ENCODE measurements around the gene ELOVL1. TPM values are rescaled to one million over a fixed set of nuclear protein-coding genes. Genes with fewer than 3 reads are reported as not detected.
"Not testable (repeated sequence)": the region's sequence is repeated elsewhere in the genome, so short reads cannot be mapped to it uniquely, and the experiment has no call there.

ELOVL1 gene
- total and polyA plus RNA-seq, 9 donors, result 25.4 to 51.1 (median 39.2) TPM

GRCh38 chr1:43369779-43370178 is 2.0 kb upstream of the ELOVL1 start:
- H3K4me1 ChIP-seq (ENCODE audit: control insufficient read depth, insufficient read depth, low read length), result peaks cover 26% of the 10 kb centered on the region
- not testable (repeated sequence) for DNase-seq; H3K27me3 ChIP-seq (ENCODE audit: control insufficient read depth, insufficient read depth, low read length); H3K4me3 ChIP-seq (ENCODE audit: low read length); H3K27ac ChIP-seq (ENCODE audit: low read length); H3K9me3 ChIP-seq (replicated peaks; ENCODE audit: control insufficient read depth, low read depth, low read length)
- 95% methylated on average over 3 of the region's 6 CpGs for WGBS (ENCODE audit: insufficient coverage)
- peaks cover 16% of the 10 kb centered on the region for H3K36me3 ChIP-seq (ENCODE audit: control insufficient read depth, insufficient read depth, low read length)

GRCh38 chr1:43368646-43369020 is 822 bp upstream of the ELOVL1 start:
- Histone ChIP-seq H3K27ac (ENCODE audit: low read length) (peak overlapping the region; percentile 84), H3K9me3 (replicated peaks; ENCODE audit: control insufficient read depth, low read depth, low read length) (no peaks in the 10 kb centered on the region), H3K27me3 (ENCODE audit: control insufficient read depth, insufficient read depth, low read length) (no peaks in the 10 kb centered on the region), H3K4me3 (ENCODE audit: low read length) (peak overlapping the region; percentile 68), H3K36me3 (ENCODE audit: control insufficient read depth, insufficient read depth, low read length) (peaks cover 24% of the 10 kb centered on the region), H3K4me1 (ENCODE audit: control insufficient read depth, insufficient read depth, low read length) (peaks cover 26% of the 10 kb centered on the region)
- no peak for DNase-seq
- WGBS (ENCODE audit: insufficient coverage), result 0% methylated on average over 3 of the region's 6 CpGs

- H3K4me3 ChIP-seq (ENCODE audit: low read length), result peak overlapping the region; percentile 68
- DNase-seq, result peak; percentile 30
- H3K27ac ChIP-seq (ENCODE audit: low read length), result peak overlapping the region; percentile 65
- H3K9me3 ChIP-seq (replicated peaks; ENCODE audit: control insufficient read depth, low read depth, low read length), result no peaks in the 10 kb centered on the region
- H3K4me1 ChIP-seq (ENCODE audit: control insufficient read depth, insufficient read depth, low read length), result peaks cover 26% of the 10 kb centered on the region
- 1% methylated on average over 39 of the region's 48 CpGs for WGBS (ENCODE audit: insufficient coverage)
- no peaks in the 10 kb centered on the region for H3K27me3 ChIP-seq (ENCODE audit: control insufficient read depth, insufficient read depth, low read length)
- peaks cover 30% of the 10 kb centered on the region for H3K36me3 ChIP-seq (ENCODE audit: control insufficient read depth, insufficient read depth, low read length)
These were observed 546 bp downstream of the ELOVL1 start for GRCh38 chr1:43367026-43367903.

GRCh38 chr1:43366601-43367025 is 1.2 kb downstream of the ELOVL1 start:
- H3K9me3 ChIP-seq (replicated peaks; ENCODE audit: control insufficient read depth, low read depth, low read length), result no peaks in the 10 kb centered on the region
- H3K36me3 ChIP-seq (ENCODE audit: control insufficient read depth, insufficient read depth, low read length), result peaks cover 36% of the 10 kb centered on the region
- no peaks in the 10 kb centered on the region for H3K27me3 ChIP-seq (ENCODE audit: control insufficient read depth, insufficient read depth, low read length)
- WGBS (ENCODE audit: insufficient coverage), result 45% methylated on average over 1 of the region's 5 CpGs
- DNase-seq, result no peak
- H3K4me3 ChIP-seq (ENCODE audit: low read length), result peak overlapping the region; percentile 68
- no peak overlapping the region for H3K27ac ChIP-seq (ENCODE audit: low read length)
- peaks cover 26% of the 10 kb centered on the region for H3K4me1 ChIP-seq (ENCODE audit: control insufficient read depth, insufficient read depth, low read length)

- WGBS (ENCODE audit: insufficient coverage), result 43% methylated on average over 6 of the region's 11 CpGs
- no peak for DNase-seq
- H3K27ac ChIP-seq (ENCODE audit: low read length), result no peak overlapping the region
- H3K36me3 ChIP-seq (ENCODE audit: control insufficient read depth, insufficient read depth, low read length), result peaks cover 37% of the 10 kb centered on the region
- H3K9me3 ChIP-seq (replicated peaks; ENCODE audit: control insufficient read depth, low read depth, low read length), result no peaks in the 10 kb centered on the region
- H3K4me3 ChIP-seq (ENCODE audit: low read length), result no peak overlapping the region
- H3K4me1 ChIP-seq (ENCODE audit: control insufficient read depth, insufficient read depth, low read length), result peaks cover 28% of the 10 kb centered on the region
- H3K27me3 ChIP-seq (ENCODE audit: control insufficient read depth, insufficient read depth, low read length), result no peaks in the 10 kb centered on the region
These were observed 1.6 kb downstream of the ELOVL1 start for GRCh38 chr1:43366179-43366578.

GRCh38 chr1:43365678-43366077 is 2.1 kb downstream of the ELOVL1 start:
- Histone ChIP-seq H3K9me3 (replicated peaks; ENCODE audit: control insufficient read depth, low read depth, low read length) (no peaks in the 10 kb centered on the region), H3K27me3 (ENCODE audit: control insufficient read depth, insufficient read depth, low read length) (no peaks in the 10 kb centered on the region), H3K36me3 (ENCODE audit: control insufficient read depth, insufficient read depth, low read length) (peaks cover 42% of the 10 kb centered on the region), H3K4me3 (ENCODE audit: low read length) (no peak overlapping the region), H3K27ac (ENCODE audit: low read length) (no peak overlapping the region), H3K4me1 (ENCODE audit: control insufficient read depth, insufficient read depth, low read length) (peaks cover 31% of the 10 kb centered on the region)
- DNase-seq, result no peak
- WGBS (ENCODE audit: insufficient coverage), result 75% methylated on average over 2 of the region's 2 CpGs

- 79% methylated on average over 5 of the region's 5 CpGs for WGBS (ENCODE audit: insufficient coverage)
- Histone ChIP-seq H3K27ac (ENCODE audit: low read length) (no peak overlapping the region), H3K9me3 (replicated peaks; ENCODE audit: control insufficient read depth, low read depth, low read length) (no peaks in the 10 kb centered on the region), H3K27me3 (ENCODE audit: control insufficient read depth, insufficient read depth, low read length) (no peaks in the 10 kb centered on the region), H3K4me1 (ENCODE audit: control insufficient read depth, insufficient read depth, low read length) (peaks cover 47% of the 10 kb centered on the region), H3K4me3 (ENCODE audit: low read length) (no peak overlapping the region), H3K36me3 (ENCODE audit: control insufficient read depth, insufficient read depth, low read length) (peaks cover 49% of the 10 kb centered on the region)
- no peak for DNase-seq
These were observed 3.8 kb downstream of the ELOVL1 start for GRCh38 chr1:43363935-43364525.

- Histone ChIP-seq H3K27me3 (ENCODE audit: control insufficient read depth, insufficient read depth, low read length) (no peaks in the 10 kb centered on the region), H3K27ac (ENCODE audit: low read length) (no peak overlapping the region), H3K4me3 (ENCODE audit: low read length) (no peak overlapping the region), H3K36me3 (ENCODE audit: control insufficient read depth, insufficient read depth, low read length) (peaks cover 49% of the 10 kb centered on the region), H3K4me1 (ENCODE audit: control insufficient read depth, insufficient read depth, low read length) (peaks cover 42% of the 10 kb centered on the region), H3K9me3 (replicated peaks; ENCODE audit: control insufficient read depth, low read depth, low read length) (no peaks in the 10 kb centered on the region)
- DNase-seq, result no peak
- 78% methylated on average over 5 of the region's 9 CpGs for WGBS (ENCODE audit: insufficient coverage)
These were observed 4.4 kb downstream of the ELOVL1 start for GRCh38 chr1:43363283-43363934.

GRCh38 chr1:43360616-43361015 is 7.2 kb downstream of the ELOVL1 start:
- Histone ChIP-seq H3K9me3 (replicated peaks; ENCODE audit: control insufficient read depth, low read depth, low read length) (no peaks in the 10 kb centered on the region), H3K36me3 (ENCODE audit: control insufficient read depth, insufficient read depth, low read length) (peaks cover 48% of the 10 kb centered on the region), H3K27ac (ENCODE audit: low read length) (no peak overlapping the region), H3K27me3 (ENCODE audit: control insufficient read depth, insufficient read depth, low read length) (no peaks in the 10 kb centered on the region), H3K4me3 (ENCODE audit: low read length) (no peak overlapping the region), H3K4me1 (ENCODE audit: control insufficient read depth, insufficient read depth, low read length) (peaks cover 32% of the 10 kb centered on the region)
- no peak for DNase-seq
- no CpG with 5 or more reads among the region's 4 CpGs for WGBS (ENCODE audit: insufficient coverage)

- Histone ChIP-seq H3K27me3 (ENCODE audit: control insufficient read depth, insufficient read depth, low read length) (no peaks in the 10 kb centered on the region), H3K27ac (ENCODE audit: low read length) (no peak overlapping the region), H3K36me3 (ENCODE audit: control insufficient read depth, insufficient read depth, low read length) (peaks cover 39% of the 10 kb centered on the region), H3K9me3 (replicated peaks; ENCODE audit: control insufficient read depth, low read depth, low read length) (no peaks in the 10 kb centered on the region), H3K4me3 (ENCODE audit: low read length) (peak overlapping the region; percentile 81), H3K4me1 (ENCODE audit: control insufficient read depth, insufficient read depth, low read length) (peaks cover 30% of the 10 kb centered on the region)
- DNase-seq, result no peak
- WGBS (ENCODE audit: insufficient coverage), result 50% methylated on average over 4 of the region's 11 CpGs
These were observed 8.1 kb downstream of the ELOVL1 start for GRCh38 chr1:43359696-43360095.
